GM18505 (cell line): ENCODE data around the gene TRAF4.
"Not testable (repeated sequence)": the region's sequence is repeated elsewhere in the genome, so short reads cannot be mapped to it uniquely, and the experiment has no call there.

Experiments
- ATAC-seq: cut with Tn5 transposase; IDR thresholded peaks from one replicate; pipeline ENCODE4 v1.9.1; 2021; ENCODE audit not compliant: unreplicated experiment
- POLR2A ChIP-seq: IDR thresholded peaks from 4 replicates; pipeline ENCODE4 v1.6.1; 2011; ENCODE audit warnings: borderline replicate concordance; ENCODE audit not compliant: insufficient read depth, insufficient read length; ENCODE audit errors: extremely low read depth

The TRAF4 gene

GRCh38 chr17:28734712-28735241 is 9.0 kb upstream of the TRAF4 start:
- no peak for TF ChIP-seq POLR2A

DNA sequence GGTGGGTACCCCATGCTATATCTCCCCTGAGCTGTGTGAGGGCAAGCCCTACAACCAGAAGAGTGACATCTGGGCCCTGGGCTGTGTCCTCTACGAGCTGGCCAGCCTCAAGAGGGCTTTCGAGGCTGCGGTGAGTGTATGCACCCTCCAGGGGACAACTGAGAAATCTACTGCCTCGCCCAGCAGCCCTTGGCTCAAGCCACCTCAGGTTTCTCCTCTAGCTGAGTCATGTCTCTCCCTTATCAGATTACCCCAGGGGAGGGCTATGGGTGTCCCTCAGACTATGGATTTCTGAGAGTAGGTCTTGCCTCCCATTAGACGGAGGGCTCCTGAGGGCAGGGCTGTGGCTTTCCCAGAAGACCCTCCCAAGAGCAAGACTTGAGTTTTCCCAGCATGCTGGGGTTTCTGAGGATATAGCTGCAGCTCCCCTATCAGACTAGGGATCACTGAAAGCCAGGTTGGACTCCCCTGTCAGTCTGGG is 8.5 kb upstream of the TRAF4 start:
- no peak for ATAC-seq
- no peak for TF ChIP-seq POLR2A

More at GRCh38 chr17:28734712-28735241, 9.0 kb upstream of the TRAF4 start:
- no peak for ATAC-seq

GRCh38 chr17:28735913-28736769 is 7.7 kb upstream of the TRAF4 start:
- ATAC-seq = not testable (repeated sequence)

DNA sequence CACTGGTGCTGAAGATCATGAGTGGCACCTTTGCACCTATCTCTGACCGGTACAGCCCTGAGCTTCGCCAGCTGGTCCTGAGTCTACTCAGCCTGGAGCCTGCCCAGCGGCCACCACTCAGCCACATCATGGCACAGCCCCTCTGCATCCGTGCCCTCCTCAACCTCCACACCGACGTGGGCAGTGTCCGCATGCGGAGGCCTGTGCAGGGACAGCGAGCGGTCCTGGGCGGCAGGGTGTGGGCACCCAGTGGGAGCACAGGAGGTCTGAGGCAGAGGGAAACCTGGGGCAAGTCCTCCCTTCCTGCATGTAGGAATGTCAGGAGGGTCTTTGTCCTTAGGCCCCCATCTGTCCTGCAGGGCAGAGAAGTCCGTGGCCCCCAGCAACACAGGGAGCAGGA is 6.5 kb upstream of the TRAF4 start:
- no peak for TF ChIP-seq POLR2A
- ATAC-seq = no peak

DNA sequence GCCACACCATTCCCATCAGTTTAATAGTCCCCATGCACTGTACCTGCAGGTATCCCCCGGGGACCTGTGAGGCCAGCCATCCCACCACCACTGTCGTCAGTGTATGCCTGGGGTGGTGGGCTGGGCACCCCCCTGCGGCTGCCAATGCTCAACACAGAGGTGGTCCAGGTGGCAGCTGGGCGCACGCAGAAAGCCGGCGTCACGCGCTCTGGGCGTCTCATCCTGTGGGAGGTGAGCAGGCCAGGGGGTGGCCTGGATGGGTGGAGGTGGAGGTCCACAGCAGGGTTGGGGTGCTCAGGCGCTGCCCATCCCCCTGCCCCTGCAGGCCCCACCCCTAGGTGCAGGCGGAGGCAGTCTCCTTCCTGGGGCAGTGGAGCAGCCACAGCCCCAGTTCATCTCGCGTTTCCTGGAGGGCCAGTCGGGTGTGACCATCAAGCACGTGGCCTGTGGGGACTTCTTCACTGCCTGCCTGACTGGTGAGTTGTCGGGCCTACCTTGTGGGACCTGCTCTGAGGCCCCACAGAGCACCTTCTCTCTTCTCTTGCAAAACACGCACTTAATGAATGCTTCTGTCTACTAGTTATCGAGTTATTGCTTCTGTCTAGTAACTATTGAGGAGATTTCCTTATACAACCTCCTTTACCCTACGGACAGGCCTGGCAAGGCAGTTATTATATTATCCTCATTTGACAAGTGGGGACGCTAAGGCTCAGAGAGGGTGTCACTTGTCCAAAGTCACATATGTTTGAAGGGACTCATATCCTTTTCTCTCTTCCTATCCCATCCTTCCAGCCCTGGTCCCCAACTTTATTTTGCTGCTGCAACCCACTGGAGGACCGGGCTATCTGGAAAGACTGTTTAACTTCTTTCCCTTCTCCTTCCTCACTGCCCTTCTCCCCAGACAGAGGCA is 5.8 kb upstream of the TRAF4 start:
- peak; percentile 63 for ATAC-seq

GRCh38 chr17:28738680-28739384 is 5.0 kb upstream of the TRAF4 start:
- ATAC-seq = no peak
- no peak for TF ChIP-seq POLR2A

More for the DNA sequence above, 5.8 kb upstream of the TRAF4 start:
- peak; percentile 87 for TF ChIP-seq POLR2A

GRCh38 chr17:28740406-28741357 is 3.1 kb upstream of the TRAF4 start:
- no peak for ATAC-seq
- TF ChIP-seq POLR2A = no peak

DNA sequence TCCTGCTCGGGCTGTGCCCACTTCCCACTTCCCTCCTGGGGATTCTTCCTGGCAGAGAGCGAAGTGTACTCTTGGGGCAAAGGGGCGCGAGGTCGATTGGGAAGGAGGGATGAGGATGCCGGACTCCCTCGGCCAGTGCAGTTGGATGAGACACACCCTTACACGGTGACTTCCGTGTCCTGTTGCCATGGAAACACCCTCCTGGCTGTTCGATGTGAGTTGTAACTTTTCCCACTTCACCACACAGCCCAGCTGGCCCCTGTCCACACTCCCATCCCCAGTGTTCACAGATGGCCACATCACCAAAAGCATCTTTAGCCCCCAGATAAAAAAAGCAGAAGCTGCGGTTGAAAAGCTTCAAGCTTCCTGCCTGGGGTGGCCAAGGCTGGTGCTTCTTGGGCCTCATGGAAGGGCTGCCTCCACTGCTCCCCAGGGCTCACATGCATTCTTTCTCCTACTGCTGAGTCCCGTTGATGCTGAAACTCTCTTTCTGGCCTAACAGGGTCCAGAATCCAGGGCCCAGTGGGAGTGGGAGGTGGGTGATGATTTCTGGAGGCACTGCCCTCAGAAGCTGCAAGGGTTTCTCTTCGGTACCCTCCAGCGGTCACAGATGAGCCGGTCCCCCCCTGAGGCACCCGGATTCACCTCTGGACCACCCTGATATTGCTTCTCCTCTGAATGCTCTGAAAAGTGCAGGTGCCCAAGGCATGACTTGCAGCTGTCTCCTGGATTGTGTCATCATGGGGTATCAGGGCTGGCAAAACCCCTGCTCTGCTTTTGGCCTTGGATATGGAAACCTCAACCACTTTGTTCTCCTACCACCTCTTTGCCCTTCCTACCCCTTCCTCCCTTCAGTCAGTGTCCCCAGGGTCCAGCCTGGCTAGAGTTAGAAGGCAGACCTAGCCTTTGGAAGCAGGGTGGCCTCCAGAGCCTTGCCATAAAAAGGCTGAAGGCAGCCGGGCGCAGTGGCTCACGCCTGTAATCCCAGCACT is 2.2 kb upstream of the TRAF4 start:
- peak; percentile 41 for TF ChIP-seq POLR2A
- ATAC-seq = no peak

- no peak for TF ChIP-seq POLR2A
- ATAC-seq = no peak
These were observed 527 bp downstream of the TRAF4 start for GRCh38 chr17:28744104-28744971.
